ENCODE measurements around the gene ZDBF2. TPM values are rescaled to one million over a fixed set of nuclear protein-coding genes. Genes with fewer than 3 reads are reported as not detected.

ZDBF2 gene
- total RNA-seq, 2 donors from 2014 or later = 13.2 to 13.5 TPM

DNA sequence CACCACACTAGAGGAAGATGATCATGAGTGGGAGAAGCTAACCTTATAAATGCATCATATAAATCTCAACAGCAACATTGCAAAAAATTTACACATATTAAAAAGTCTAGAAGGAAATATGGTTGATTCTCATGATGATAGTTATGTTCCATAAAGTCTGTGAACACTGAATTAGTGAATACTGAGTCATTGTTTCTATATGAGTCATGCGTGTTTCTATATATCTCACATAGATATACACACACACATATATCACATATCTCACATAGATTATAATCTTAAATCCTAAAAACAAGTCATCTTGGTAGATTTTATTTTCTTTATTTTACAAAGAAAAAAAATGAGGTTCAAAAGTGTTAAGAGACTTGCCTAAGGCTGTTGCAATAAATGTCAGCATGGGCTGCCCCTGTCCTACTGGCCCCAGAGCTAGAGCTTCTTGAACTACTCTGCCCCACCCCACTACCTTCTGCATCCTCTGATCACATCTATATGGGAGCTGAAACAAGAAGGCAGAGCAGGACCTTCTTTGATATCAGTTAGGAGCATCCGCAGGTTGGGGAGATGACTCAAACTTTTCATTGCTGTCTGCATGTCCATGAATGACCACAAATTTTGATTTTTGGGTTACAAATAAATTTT is 87.1 kb downstream of the ZDBF2 start:
- intact Hi-C loops (cut with DNase I) = no loop called here
- TF ChIP-seq CTCF (IDR thresholded peaks at IDR 0.05) = no peak
- TF ChIP-seq POLR2A (IDR thresholded peaks at IDR 0.05) = no peak
- Histone ChIP-seq H3K9me3 (no peaks in the 10 kb centered on the region), H3K36me3 (replicated peaks in 1 of 2; ENCODE audit: insufficient read depth in 1 of 2, low read depth in 2 of 2) (no peaks in the 10 kb centered on the region), H3K4me1 (no peaks in the 10 kb centered on the region), H3K27ac (no peak overlapping the region), H3K27me3 (no peaks in the 10 kb centered on the region), H3K4me3 (no peak overlapping the region)
- 89 to 97% methylated on average over 2 of the region's 2 CpGs for WGBS, 2 donors
- ATAC-seq (no peak), DNase-seq (no peak)

Small RNA genes lying within 50 kb of the gene (small RNA-seq; reads per million reads assigned to genes)
- gene HMGN1P6 (not detected), gene RN7SKP260 (not detected)

Other genes starting within 250 kb of the ZDBF2 start
- gene INO80D, start 188.5 kb upstream of the ZDBF2 start, total RNA-seq = 10 to 100 TPM; 10.6 to 11.9 TPM
- gene NDUFS1, start 115.2 kb upstream of the ZDBF2 start, total RNA-seq = 10 to 100 TPM; 18.7 to 24.1 TPM
- gene EEF1B2, start 114.8 kb upstream of the ZDBF2 start, total RNA-seq = 100 to 1,000 TPM; 174 to 397 TPM
- gene ADAM23, start 168.9 kb downstream of the ZDBF2 start, total RNA-seq = under 1 TPM; under 0.01 to 0.26 TPM

Measured in body of pancreas (tissue), 4 donors.